ENCODE results near the gene SCAMP2. TPM values are rescaled to one million over a fixed set of nuclear protein-coding genes. Genes with fewer than 3 reads are reported as not detected.

SCAMP2 gene
- total RNA-seq, 1 experiment from 2014 or later, result 121 TPM

DNA sequence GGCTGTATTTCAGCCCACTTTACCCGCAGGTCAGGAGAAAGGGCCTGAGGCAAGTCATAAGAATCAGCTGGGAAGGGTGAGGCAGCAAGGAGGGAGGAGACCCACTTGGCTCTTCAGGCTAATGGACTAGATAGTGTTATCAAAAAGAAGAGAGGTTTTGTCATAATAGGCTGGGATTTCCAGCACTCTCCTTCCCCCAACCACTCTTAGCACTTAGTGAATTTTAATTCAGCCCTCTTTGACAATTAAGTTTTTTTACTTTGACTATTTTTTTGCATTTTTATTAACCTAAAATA, 17.4 kb upstream of the SCAMP2 start:
- CTCF ChIA-PET, result no interaction called here
- no peak for DNase-seq (ENCODE audit: low read depth, low spot score)
- in situ Hi-C loops (cut with HindIII; ENCODE audit: low pct_unique_long_range_greater_than_20kb, low sequenced_read_pairs), result no loop called here
- Histone ChIP-seq H3K27me3 (ENCODE audit: control insufficient read depth, insufficient read depth, low read length) (no peaks in the 10 kb centered on the region), H3K27ac (ENCODE audit: low read length) (peak overlapping the region; percentile 84), H3K36me3 (ENCODE audit: control insufficient read depth, insufficient read depth, low read length) (no peaks in the 10 kb centered on the region; the same call in 1 of the 2 replicates), H3K4me3 (ENCODE audit: low read depth in 2 of 2, low read length in 2 of 2) (peak overlapping the region; percentile 91 to 95), H3K9me3 (ENCODE audit: control insufficient read depth, insufficient read depth, low read depth, low read length) (no peaks in the 10 kb centered on the region), H3K4me1 (ENCODE audit: control insufficient read depth, insufficient read depth, low read length) (peaks cover 9% of the 10 kb centered on the region)
- no peak for TF ChIP-seq SIN3A (IDR thresholded peaks at IDR 0.05; ENCODE audit: borderline replicate concordance, insufficient read depth, low read depth, low read length)
- intact Hi-C loops (cut with micrococcal nuclease; ENCODE audit: unreplicated experiment), result no loop called here
- no TSS peak for BruUV-seq (replicated peaks)
- POLR2A ChIA-PET, result no interaction called here
- no peak for ATAC-seq

DNA sequence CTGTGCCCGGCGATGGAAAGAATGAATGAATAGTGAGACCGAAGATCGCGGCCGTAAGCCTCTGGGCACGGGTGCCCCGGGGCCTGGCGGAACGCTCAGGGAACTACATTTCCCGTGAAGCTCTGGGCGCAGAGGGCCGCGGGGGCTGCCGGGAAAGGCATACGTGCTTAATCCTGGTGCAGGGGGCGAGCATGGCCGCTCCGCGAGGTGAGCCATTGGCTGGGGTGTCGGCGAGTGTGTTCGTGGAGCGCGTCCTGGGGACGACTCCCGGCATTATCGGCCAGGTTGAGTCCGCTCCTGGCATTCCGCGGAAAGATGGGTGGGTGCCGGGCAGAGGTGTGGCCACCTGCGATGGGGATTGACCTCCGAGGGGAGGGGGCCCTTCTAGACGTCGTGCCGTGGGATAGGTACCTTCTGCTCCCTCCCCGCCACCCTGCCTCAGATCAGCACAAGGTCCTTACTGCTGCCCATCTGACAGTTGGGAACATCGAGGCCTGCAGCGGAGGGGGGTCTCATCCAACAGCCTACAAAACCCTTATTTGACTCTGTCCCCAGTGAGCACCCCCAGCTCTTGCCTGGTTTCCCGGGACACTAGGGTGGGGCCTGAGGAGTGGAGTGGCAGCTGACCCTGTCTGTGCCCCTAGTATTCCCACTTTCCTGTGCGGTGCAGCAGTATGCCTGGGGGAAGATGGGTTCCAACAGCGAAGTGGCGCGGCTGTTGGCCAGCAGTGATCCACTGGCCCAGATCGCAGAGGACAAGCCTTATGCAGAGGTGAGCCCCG, 16.9 kb upstream of the SCAMP2 start, which contains the start of gene MPI:
TSS of gene MPI (plus strand) at position 160 of the 782 bp plus-strand sequence. CDS start at position 192, 32 bp downstream.
- CTCF ChIA-PET, result no interaction called here

DNA sequence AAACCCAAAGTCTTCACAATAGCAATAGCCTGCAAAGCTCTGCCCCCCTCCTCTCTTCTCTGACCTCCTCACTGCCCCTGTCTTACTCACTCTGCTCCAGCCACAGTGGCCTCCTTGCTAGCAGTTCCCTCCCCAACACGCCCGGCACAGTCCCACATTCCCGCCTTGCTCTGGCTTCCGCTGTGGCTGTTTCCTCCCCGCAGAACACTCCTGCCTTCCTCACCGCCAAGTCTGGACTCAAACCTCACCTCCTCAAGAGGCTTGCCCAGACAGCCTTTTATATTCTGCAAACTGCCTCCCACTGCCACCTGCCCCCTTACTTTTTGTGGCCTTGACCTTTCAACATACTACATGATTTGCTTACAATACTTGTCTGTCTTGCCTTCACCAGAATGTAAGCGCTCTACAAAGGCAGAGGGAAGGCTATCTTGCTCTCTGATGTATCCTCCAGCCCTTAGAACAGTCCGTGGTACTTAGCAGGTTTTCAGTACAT, 16.3 kb upstream of the SCAMP2 start:
- H3K27ac ChIP-seq (ENCODE audit: low read length), result peak overlapping the region; percentile 84
- intact Hi-C loops (cut with micrococcal nuclease; ENCODE audit: unreplicated experiment) (no loop called here), in situ Hi-C loops (cut with HindIII; ENCODE audit: low pct_unique_long_range_greater_than_20kb, low sequenced_read_pairs) (no loop called here)
- POLR2A ChIA-PET, result no interaction called here
- TF ChIP-seq TCF7L2 (IDR thresholded peaks at IDR 0.05; ENCODE audit: low read depth, low read length) (no peak), SIN3A (IDR thresholded peaks at IDR 0.05; ENCODE audit: borderline replicate concordance, insufficient read depth, low read depth, low read length) (no peak), POLR2AphosphoS5 (IDR thresholded peaks at IDR 0.05; ENCODE audit: low read depth, low read length) (no peak)
- TF ChIP-seq, protein P1, sequence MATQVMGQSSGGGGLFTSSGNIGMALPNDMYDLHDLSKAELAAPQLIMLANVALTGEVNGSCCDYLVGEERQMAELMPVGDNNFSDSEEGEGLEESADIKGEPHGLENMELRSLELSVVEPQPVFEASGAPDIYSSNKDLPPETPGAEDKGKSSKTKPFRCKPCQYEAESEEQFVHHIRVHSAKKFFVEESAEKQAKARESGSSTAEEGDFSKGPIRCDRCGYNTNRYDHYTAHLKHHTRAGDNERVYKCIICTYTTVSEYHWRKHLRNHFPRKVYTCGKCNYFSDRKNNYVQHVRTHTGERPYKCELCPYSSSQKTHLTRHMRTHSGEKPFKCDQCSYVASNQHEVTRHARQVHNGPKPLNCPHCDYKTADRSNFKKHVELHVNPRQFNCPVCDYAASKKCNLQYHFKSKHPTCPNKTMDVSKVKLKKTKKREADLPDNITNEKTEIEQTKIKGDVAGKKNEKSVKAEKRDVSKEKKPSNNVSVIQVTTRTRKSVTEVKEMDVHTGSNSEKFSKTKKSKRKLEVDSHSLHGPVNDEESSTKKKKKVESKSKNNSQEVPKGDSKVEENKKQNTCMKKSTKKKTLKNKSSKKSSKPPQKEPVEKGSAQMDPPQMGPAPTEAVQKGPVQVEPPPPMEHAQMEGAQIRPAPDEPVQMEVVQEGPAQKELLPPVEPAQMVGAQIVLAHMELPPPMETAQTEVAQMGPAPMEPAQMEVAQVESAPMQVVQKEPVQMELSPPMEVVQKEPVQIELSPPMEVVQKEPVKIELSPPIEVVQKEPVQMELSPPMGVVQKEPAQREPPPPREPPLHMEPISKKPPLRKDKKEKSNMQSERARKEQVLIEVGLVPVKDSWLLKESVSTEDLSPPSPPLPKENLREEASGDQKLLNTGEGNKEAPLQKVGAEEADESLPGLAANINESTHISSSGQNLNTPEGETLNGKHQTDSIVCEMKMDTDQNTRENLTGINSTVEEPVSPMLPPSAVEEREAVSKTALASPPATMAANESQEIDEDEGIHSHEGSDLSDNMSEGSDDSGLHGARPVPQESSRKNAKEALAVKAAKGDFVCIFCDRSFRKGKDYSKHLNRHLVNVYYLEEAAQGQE (IDR thresholded peaks at IDR 0.05; ENCODE audit: insufficient read depth in 1 of 2, low read depth in 2 of 2, low read length in 1 of 2), result no peak
- TF ChIP-seq, protein P2, sequence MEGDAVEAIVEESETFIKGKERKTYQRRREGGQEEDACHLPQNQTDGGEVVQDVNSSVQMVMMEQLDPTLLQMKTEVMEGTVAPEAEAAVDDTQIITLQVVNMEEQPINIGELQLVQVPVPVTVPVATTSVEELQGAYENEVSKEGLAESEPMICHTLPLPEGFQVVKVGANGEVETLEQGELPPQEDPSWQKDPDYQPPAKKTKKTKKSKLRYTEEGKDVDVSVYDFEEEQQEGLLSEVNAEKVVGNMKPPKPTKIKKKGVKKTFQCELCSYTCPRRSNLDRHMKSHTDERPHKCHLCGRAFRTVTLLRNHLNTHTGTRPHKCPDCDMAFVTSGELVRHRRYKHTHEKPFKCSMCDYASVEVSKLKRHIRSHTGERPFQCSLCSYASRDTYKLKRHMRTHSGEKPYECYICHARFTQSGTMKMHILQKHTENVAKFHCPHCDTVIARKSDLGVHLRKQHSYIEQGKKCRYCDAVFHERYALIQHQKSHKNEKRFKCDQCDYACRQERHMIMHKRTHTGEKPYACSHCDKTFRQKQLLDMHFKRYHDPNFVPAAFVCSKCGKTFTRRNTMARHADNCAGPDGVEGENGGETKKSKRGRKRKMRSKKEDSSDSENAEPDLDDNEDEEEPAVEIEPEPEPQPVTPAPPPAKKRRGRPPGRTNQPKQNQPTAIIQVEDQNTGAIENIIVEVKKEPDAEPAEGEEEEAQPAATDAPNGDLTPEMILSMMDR (IDR thresholded peaks at IDR 0.05), result no peak
- ATAC-seq (peak; percentile 52), DNase-seq (ENCODE audit: low read depth, low spot score) (no peak)
- H3K27me3 ChIP-seq (ENCODE audit: control insufficient read depth, insufficient read depth, low read length), result no peaks in the 10 kb centered on the region
- H3K4me1 ChIP-seq (ENCODE audit: control insufficient read depth, insufficient read depth, low read length), result peaks cover 9% of the 10 kb centered on the region
- CTCF ChIA-PET, result no interaction called here
- peak overlapping the region; percentile 91 to 95 for H3K4me3 ChIP-seq (ENCODE audit: low read depth in 2 of 2, low read length in 2 of 2)
- BruUV-seq (replicated peaks), result no TSS peak
- H3K36me3 ChIP-seq (ENCODE audit: control insufficient read depth, insufficient read depth, low read length), result no peaks in the 10 kb centered on the region; the same call in 1 of the 2 replicates
- H3K9me3 ChIP-seq (ENCODE audit: control insufficient read depth, insufficient read depth, low read depth, low read length), result no peaks in the 10 kb centered on the region

More for the DNA sequence above, 16.9 kb upstream of the SCAMP2 start, which contains the start of gene MPI:
- TF ChIP-seq, protein P1 (IDR thresholded peaks at IDR 0.05; ENCODE audit: insufficient read depth in 1 of 2, low read depth in 2 of 2, low read length in 1 of 2), result no peak; a peak in 1 of 4 replicates
- TF ChIP-seq POLR2AphosphoS5 (IDR thresholded peaks at IDR 0.05; ENCODE audit: low read depth, low read length) (peak; percentile 83), TCF7L2 (IDR thresholded peaks at IDR 0.05; ENCODE audit: low read depth, low read length) (no peak), SIN3A (IDR thresholded peaks at IDR 0.05; ENCODE audit: borderline replicate concordance, insufficient read depth, low read depth, low read length) (0 out of 2 replicates have a peak, but pooled peaks have one; percentile 52)
- H3K36me3 ChIP-seq (ENCODE audit: control insufficient read depth, insufficient read depth, low read length), result no peaks in the 10 kb centered on the region; the same call in 1 of the 2 replicates
- POLR2A ChIA-PET, result no interaction called here
- in situ Hi-C loops (cut with HindIII; ENCODE audit: low pct_unique_long_range_greater_than_20kb, low sequenced_read_pairs), result no loop called here
- H3K4me1 ChIP-seq (ENCODE audit: control insufficient read depth, insufficient read depth, low read length), result peaks cover 9% of the 10 kb centered on the region
- no peaks in the 10 kb centered on the region for H3K9me3 ChIP-seq (ENCODE audit: control insufficient read depth, insufficient read depth, low read depth, low read length)
- peak within 1 kb of the TSS; percentile 91 to 95 for H3K4me3 ChIP-seq (ENCODE audit: low read depth in 2 of 2, low read length in 2 of 2)
- DNase-seq (ENCODE audit: low read depth, low spot score) (no peak), ATAC-seq (peak; percentile 99)
- TSS peak; percentile 89 for BruUV-seq (replicated peaks)
- H3K27me3 ChIP-seq (ENCODE audit: control insufficient read depth, insufficient read depth, low read length), result no peaks in the 10 kb centered on the region
- intact Hi-C loops (cut with micrococcal nuclease; ENCODE audit: unreplicated experiment), result no loop called here
- peak within 1 kb of the TSS; percentile 84 for H3K27ac ChIP-seq (ENCODE audit: low read length)
